Memory B cell (primary cell): ENCODE results near the gene PALLD.

Experiments
- ATAC-seq: fragments of 150-1000 bp; cut with Tn5 transposase; 2 replicates; pipeline ENCODE4 v1.10.0; 2021; ENCODE audit warnings: low read depth, mild to moderate bottlenecking, moderate library complexity
- DNase-seq, 2 donors: peaks; one replicate each; pipeline ENCODE4 v3.0.0; 2022; ENCODE audit warnings: low spot score in 2 of 2
- H3K27ac Mint-ChIP-seq: one replicate; pipeline ENCODE4 v1.8.0; 2022; ENCODE audit warnings: mild to moderate bottlenecking, moderate library complexity, mixed read lengths
- H3K27me3 Mint-ChIP-seq: one replicate; pipeline ENCODE4 v1.8.0; 2022; ENCODE audit warnings: mixed read lengths
- H3K36me3 Mint-ChIP-seq: one replicate; pipeline ENCODE4 v1.8.0; 2022; ENCODE audit warnings: mild to moderate bottlenecking, mixed read lengths
- H3K4me1 Mint-ChIP-seq: one replicate; pipeline ENCODE4 v1.8.0; 2022; ENCODE audit warnings: mixed read lengths
- H3K4me3 Mint-ChIP-seq: one replicate; pipeline ENCODE4 v1.8.0; 2022; ENCODE audit warnings: mild to moderate bottlenecking, moderate library complexity, mixed read lengths
- H3K9me3 Mint-ChIP-seq: one replicate; pipeline ENCODE4 v1.8.0; 2022; ENCODE audit warnings: mixed read lengths

PALLD gene

GRCh38 chr4:168784786-168785461, 288.1 kb downstream of the PALLD start:
- peaks cover 19% of the 10 kb centered on the region for H3K27me3 Mint-ChIP-seq
- H3K9me3 Mint-ChIP-seq = no peaks in the 10 kb centered on the region
- DNase-seq = no peak
- H3K27ac Mint-ChIP-seq = no peak overlapping the region
- H3K36me3 Mint-ChIP-seq = no peaks in the 10 kb centered on the region
- H3K4me3 Mint-ChIP-seq = no peak overlapping the region
- ATAC-seq = no peak
- H3K4me1 Mint-ChIP-seq = no peaks in the 10 kb centered on the region

- Mint-ChIP-seq H3K27me3 (peaks cover 6% of the 10 kb centered on the region), H3K4me3 (no peak overlapping the region), H3K9me3 (no peaks in the 10 kb centered on the region), H3K4me1 (peaks cover 3% of the 10 kb centered on the region), H3K36me3 (no peaks in the 10 kb centered on the region), H3K27ac (no peak overlapping the region)
- DNase-seq (no peak), ATAC-seq (no peak)
These were observed 290.5 kb downstream of the PALLD start for GRCh38 chr4:168787334-168787733.

GRCh38 chr4:168787801-168788595, 291.1 kb downstream of the PALLD start:
- Mint-ChIP-seq H3K27me3 (peaks cover 6% of the 10 kb centered on the region), H3K27ac (no peak overlapping the region), H3K9me3 (no peaks in the 10 kb centered on the region), H3K4me1 (peaks cover 3% of the 10 kb centered on the region), H3K4me3 (no peak overlapping the region), H3K36me3 (no peaks in the 10 kb centered on the region)
- no peak for DNase-seq
- no peak for ATAC-seq

GRCh38 chr4:168790898-168791297, 294.0 kb downstream of the PALLD start:
- Mint-ChIP-seq H3K27me3 (no peaks in the 10 kb centered on the region), H3K9me3 (no peaks in the 10 kb centered on the region), H3K36me3 (no peaks in the 10 kb centered on the region), H3K4me1 (peaks cover 3% of the 10 kb centered on the region), H3K4me3 (no peak overlapping the region), H3K27ac (no peak overlapping the region)
- no peak for DNase-seq
- ATAC-seq = no peak

- no peaks in the 10 kb centered on the region for H3K9me3 Mint-ChIP-seq
- no peaks in the 10 kb centered on the region for H3K27me3 Mint-ChIP-seq
- H3K4me1 Mint-ChIP-seq = peaks cover 3% of the 10 kb centered on the region
- ATAC-seq = no peak
- H3K4me3 Mint-ChIP-seq = no peak overlapping the region
- H3K27ac Mint-ChIP-seq = no peak overlapping the region
- DNase-seq = no peak
- no peaks in the 10 kb centered on the region for H3K36me3 Mint-ChIP-seq
These were observed 294.5 kb downstream of the PALLD start for GRCh38 chr4:168791376-168791775.

GRCh38 chr4:168793542-168793941, 296.7 kb downstream of the PALLD start:
- H3K36me3 Mint-ChIP-seq = no peaks in the 10 kb centered on the region
- ATAC-seq = no peak
- H3K4me1 Mint-ChIP-seq = peaks cover 3% of the 10 kb centered on the region
- no peaks in the 10 kb centered on the region for H3K9me3 Mint-ChIP-seq
- H3K27ac Mint-ChIP-seq = no peak overlapping the region
- H3K4me3 Mint-ChIP-seq = no peak overlapping the region
- peaks cover 5% of the 10 kb centered on the region for H3K27me3 Mint-ChIP-seq
- DNase-seq = no peak

GRCh38 chr4:168794092-168794707, 297.3 kb downstream of the PALLD start:
- Mint-ChIP-seq H3K27me3 (peaks cover 5% of the 10 kb centered on the region), H3K27ac (no peak overlapping the region), H3K4me3 (no peak overlapping the region), H3K9me3 (no peaks in the 10 kb centered on the region), H3K4me1 (peaks cover 3% of the 10 kb centered on the region), H3K36me3 (no peaks in the 10 kb centered on the region)
- no peak for DNase-seq
- ATAC-seq = no peak

- DNase-seq = no peak
- Mint-ChIP-seq H3K27ac (no peak overlapping the region), H3K4me3 (no peak overlapping the region), H3K4me1 (peaks cover 3% of the 10 kb centered on the region), H3K27me3 (peaks cover 5% of the 10 kb centered on the region), H3K9me3 (no peaks in the 10 kb centered on the region), H3K36me3 (no peaks in the 10 kb centered on the region)
- no peak for ATAC-seq
These were observed 298.0 kb downstream of the PALLD start for GRCh38 chr4:168794881-168795280.

GRCh38 chr4:168795346-168795745, 298.5 kb downstream of the PALLD start:
- Mint-ChIP-seq H3K27ac (no peak overlapping the region), H3K4me1 (peaks cover 3% of the 10 kb centered on the region), H3K4me3 (no peak overlapping the region), H3K9me3 (no peaks in the 10 kb centered on the region), H3K36me3 (no peaks in the 10 kb centered on the region), H3K27me3 (peaks cover 5% of the 10 kb centered on the region)
- DNase-seq = no peak
- no peak for ATAC-seq

- no peak for DNase-seq
- no peak overlapping the region for H3K4me3 Mint-ChIP-seq
- H3K36me3 Mint-ChIP-seq = no peaks in the 10 kb centered on the region
- no peaks in the 10 kb centered on the region for H3K9me3 Mint-ChIP-seq
- H3K4me1 Mint-ChIP-seq = no peaks in the 10 kb centered on the region
- H3K27me3 Mint-ChIP-seq = peaks cover 5% of the 10 kb centered on the region
- ATAC-seq = no peak
- no peak overlapping the region for H3K27ac Mint-ChIP-seq
These were observed 299.7 kb downstream of the PALLD start for GRCh38 chr4:168796362-168797106.

GRCh38 chr4:168797194-168797593, 300.3 kb downstream of the PALLD start:
- Mint-ChIP-seq H3K4me1 (no peaks in the 10 kb centered on the region), H3K9me3 (peaks cover 1% of the 10 kb centered on the region), H3K27ac (no peak overlapping the region), H3K27me3 (peaks cover 5% of the 10 kb centered on the region), H3K36me3 (no peaks in the 10 kb centered on the region), H3K4me3 (no peak overlapping the region)
- ATAC-seq (no peak), DNase-seq (no peak)

- H3K9me3 Mint-ChIP-seq = peaks cover 3% of the 10 kb centered on the region
- DNase-seq = no peak
- ATAC-seq = no peak
- no peaks in the 10 kb centered on the region for H3K36me3 Mint-ChIP-seq
- no peaks in the 10 kb centered on the region for H3K4me1 Mint-ChIP-seq
- peaks cover 7% of the 10 kb centered on the region for H3K27me3 Mint-ChIP-seq
- H3K27ac Mint-ChIP-seq = no peak overlapping the region
- H3K4me3 Mint-ChIP-seq = no peak overlapping the region
These were observed 301.0 kb downstream of the PALLD start for GRCh38 chr4:168797738-168798375.

- no peak for ATAC-seq
- H3K27ac Mint-ChIP-seq = no peak overlapping the region
- H3K9me3 Mint-ChIP-seq = peaks cover 3% of the 10 kb centered on the region
- peaks cover 8% of the 10 kb centered on the region for H3K27me3 Mint-ChIP-seq
- H3K4me1 Mint-ChIP-seq = no peaks in the 10 kb centered on the region
- no peak for DNase-seq
- H3K4me3 Mint-ChIP-seq = no peak overlapping the region
- no peaks in the 10 kb centered on the region for H3K36me3 Mint-ChIP-seq
These were observed 304.1 kb downstream of the PALLD start for GRCh38 chr4:168800926-168801325.
